ENCODE data around the gene POLD1. TPM values are rescaled to one million over a fixed set of nuclear protein-coding genes. Genes with fewer than 3 reads are reported as not detected.

POLD1 gene
- total RNA-seq, 1 donor from 2014 or later: 16.0 TPM

DNA sequence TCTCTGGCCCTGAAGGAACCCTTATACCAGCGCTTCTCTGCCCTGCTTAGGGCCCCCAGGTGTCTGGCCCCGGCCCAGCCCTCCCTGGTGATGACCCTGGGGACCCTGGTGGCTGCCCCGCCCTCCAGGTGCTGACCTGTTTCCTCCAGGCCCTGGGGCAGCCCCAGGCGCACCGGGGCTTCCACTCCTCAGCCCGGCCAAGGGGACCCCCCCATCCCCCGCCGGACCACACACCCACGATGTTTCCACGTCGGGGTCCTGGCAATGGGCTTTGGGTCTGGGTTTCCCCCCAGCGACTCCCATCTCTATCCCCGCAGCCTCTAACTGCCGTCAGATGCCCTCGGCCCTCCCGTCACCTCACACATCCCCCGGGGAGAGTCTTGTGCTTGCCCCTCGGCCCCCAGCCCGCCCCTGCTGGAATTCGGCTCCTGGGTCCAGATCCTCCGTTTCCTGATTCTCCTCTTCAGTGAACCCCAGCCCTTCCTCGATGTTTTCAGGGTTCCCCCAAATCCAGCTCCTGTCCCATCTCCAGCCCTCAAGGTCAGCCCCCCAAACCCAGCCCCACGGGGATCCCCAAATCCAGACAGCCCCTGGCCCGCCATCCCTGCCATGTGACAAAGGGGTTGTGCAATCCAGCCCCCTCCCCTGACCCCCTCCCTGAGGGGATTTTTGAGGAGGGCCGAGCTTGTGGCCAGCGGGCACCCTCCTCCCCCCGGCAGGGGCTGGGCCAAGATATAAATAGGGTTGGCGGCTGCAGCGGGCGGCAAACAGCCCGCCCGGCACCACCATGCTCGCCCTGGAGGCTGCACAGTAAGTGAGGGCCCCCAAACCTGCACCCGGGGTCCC, 34.3 kb downstream of the POLD1 start, which contains the start of gene SPIB:
TSS of gene SPIB (plus strand) at position 763 of the 846 bp plus-strand sequence. CDS start at position 788, 25 bp downstream.
- DNase-seq: peak; percentile 21

DNA sequence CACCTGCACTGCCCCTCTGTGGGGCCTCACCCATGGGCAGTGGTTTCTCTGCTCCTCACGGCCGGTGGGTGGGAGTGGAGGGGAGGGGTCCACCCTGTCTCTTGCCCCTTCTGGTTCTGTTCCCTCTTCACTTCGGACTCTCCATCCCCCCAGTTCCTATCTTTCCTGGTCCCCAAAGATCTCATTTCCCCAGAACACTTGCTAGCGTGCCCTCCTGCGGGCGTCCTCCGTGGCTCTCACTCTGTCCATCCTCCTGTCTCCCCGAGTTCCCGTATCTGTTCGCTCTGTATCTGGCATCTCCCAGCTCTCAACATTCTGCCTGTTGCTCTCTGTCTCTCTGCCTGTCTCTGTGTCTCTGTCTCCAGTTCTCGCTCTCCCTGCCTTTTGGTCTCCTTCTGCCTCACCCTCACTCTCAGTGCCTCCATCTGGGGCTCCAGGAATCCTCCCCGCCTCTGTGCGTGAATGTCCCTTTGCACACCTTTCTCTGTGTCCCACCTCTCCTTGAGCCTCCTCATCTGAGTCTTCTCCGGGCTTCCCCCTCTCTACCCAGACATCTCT, 35.0 kb downstream of the POLD1 start:
- no peak for DNase-seq

DNA sequence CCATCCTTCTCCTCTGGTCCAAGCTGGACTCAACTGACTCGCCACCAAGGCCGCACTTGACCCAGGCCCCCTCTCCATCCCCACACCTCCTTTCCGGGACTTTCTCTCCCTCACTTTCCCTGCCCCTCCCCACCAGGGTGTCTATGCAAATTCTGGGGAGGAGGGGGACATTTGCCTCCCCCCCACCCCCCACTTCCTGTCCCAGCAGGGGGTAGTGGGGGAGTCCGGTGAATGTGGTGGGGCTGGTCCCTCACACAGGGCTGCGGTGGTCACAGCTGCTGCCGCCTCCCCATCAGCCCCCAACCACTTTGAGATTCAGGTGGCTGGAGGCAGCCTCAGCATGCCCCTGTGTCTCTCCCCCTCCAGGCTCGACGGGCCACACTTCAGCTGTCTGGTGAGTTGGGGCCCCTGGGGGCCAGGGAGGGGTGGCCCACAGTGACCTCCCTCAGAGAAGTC, 35.5 kb downstream of the POLD1 start:
- no peak for DNase-seq

GRCh38 chr19:50420127-50420526, 36.0 kb downstream of the POLD1 start:
- no peak for DNase-seq

DNA sequence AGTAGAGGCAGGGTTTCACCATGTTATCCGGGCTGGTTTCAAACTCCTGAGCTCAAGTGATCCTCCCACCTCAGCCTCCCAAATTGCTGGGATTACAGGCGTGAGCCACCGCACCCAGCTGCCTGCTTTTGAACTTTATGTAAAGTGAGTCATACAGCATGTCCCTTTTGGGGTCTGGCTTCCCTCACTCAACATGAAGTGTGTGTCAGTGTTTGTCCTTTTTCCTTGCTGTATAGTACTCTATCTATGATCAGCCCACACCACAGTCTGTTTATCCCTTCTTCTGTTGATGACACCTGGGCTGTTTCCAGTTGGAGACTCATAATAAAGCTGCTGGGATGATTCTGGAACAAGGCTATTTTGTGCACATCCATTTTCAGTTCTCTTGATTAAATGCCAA, 36.7 kb downstream of the POLD1 start:
- no peak for DNase-seq

DNA sequence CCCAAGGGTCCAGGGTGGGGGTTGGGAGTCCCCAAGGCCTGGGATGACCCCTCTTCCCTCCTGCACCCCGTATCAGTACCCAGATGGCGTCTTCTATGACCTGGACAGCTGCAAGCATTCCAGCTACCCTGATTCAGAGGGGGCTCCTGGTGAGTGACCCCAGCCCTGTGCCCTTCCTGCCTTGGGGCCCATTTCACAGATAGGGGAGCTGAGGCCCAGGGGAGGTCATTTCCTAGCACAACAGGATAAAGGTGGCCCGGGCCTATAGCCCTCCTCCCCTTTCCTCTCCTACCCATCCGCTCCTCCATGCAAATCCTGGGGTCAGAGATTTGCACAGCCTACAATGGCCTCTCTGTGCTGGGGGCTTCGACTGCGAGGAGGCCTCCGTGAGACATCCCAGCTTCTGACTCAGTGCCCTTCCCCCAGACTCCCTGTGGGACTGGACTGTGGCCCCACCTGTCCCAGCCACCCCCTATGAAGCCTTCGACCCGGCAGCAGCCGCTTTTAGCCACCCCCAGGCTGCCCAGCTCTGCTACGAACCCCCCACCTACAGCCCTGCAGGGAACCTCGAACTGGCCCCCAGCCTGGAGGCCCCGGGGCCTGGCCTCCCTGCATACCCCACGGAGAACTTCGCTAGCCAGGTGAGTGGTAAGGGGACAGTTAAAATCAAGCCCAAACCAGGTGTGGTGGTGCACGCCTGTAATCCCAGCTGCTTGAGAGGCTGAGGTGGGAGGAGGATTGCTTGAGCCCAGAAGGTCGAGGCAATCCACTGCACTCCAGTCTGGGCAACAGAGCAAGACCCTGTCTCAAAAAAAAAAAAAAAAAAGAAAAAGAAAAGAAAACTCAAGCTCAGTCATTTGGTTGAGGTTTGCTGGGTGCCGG, 38.5 kb downstream of the POLD1 start:
- no peak for DNase-seq

DNA sequence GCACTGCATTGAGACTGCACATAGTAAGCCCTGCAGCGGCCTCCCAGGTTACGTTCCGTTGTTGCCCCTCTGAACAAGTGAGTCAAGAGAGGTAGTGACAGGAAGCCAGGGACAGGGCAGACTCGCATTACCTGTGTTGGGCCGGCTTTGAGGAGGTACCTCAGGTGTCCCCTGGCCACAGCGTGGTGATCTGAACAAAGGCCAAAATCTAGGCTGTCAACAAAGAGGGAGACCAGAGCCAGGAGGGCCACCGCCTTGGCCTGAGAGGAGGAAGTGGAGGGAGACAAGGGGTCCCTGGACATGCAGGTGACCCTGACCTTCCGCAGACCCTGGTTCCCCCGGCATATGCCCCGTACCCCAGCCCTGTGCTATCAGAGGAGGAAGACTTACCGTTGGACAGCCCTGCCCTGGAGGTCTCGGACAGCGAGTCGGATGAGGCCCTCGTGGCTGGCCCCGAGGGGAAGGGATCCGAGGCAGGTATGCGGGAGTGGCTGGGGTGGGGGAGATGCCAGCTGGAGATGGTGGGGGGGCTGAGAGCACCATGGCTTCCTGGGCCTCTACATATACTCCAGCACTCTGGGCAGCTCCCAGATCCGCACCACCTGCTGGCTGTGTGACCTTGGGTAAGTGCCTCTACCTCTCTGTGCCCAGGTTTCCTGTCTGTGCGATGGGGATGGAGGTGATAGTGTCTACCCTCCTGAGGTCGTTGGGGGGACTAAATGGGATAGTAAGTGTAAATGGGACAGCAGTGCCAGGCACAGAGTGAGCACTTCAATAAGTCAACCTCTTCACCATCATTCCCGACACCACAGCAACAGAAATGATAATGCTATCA, 39.3 kb downstream of the POLD1 start:
- no peak for DNase-seq

GRCh38 chr19:50425581-50425980, 41.4 kb downstream of the POLD1 start:
- DNase-seq: no peak

- DNase-seq: no peak
These were observed 43.3 kb downstream of the POLD1 start for GRCh38 chr19:50427318-50427925.

DNA sequence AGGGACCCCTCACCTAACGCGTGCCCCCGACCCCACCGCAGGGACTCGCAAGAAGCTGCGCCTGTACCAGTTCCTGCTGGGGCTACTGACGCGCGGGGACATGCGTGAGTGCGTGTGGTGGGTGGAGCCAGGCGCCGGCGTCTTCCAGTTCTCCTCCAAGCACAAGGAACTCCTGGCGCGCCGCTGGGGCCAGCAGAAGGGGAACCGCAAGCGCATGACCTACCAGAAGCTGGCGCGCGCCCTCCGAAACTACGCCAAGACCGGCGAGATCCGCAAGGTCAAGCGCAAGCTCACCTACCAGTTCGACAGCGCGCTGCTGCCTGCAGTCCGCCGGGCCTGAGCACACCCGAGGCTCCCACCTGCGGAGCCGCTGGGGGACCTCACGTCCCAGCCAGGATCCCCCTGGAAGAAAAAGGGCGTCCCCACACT, 43.9 kb downstream of the POLD1 start:
- peak; percentile 88 for DNase-seq

- no peak for DNase-seq
These were observed 44.8 kb downstream of the POLD1 start for GRCh38 chr19:50428772-50429463.

DNA sequence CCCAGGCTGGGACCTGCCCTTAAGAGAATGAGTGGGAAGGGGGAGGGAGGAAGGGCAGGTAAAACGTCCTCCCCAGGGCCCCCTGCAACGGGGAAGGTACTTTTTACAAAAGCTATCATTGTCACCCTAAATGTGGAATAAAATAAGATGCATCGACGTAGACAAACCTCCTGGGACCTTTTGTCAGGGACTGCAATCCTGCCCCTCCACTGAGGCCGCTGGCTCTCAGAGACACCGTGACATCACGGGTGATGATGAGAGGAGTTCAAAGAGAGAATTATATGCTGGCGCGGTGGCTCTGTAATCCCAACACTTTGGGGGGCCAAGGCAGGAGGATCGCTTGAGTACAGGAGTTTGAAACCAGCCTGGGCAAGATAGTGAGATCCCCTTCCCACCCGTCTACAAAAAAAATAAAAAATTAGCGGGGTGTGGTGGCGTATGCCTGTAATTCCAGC, 46.8 kb downstream of the POLD1 start:
- no peak for DNase-seq

- DNase-seq: peak; percentile 95
These were observed 47.4 kb downstream of the POLD1 start for GRCh38 chr19:50431343-50432220.

GRCh38 chr19:50432221-50433028, 48.3 kb downstream of the POLD1 start, which contains the start of gene MYBPC2:
Gene MYBPC2, plus strand, starts transcription at chr19:50432892. Its CDS starts 62 bp downstream, at chr19:50432954.
- peak; percentile 85 for DNase-seq

DNA sequence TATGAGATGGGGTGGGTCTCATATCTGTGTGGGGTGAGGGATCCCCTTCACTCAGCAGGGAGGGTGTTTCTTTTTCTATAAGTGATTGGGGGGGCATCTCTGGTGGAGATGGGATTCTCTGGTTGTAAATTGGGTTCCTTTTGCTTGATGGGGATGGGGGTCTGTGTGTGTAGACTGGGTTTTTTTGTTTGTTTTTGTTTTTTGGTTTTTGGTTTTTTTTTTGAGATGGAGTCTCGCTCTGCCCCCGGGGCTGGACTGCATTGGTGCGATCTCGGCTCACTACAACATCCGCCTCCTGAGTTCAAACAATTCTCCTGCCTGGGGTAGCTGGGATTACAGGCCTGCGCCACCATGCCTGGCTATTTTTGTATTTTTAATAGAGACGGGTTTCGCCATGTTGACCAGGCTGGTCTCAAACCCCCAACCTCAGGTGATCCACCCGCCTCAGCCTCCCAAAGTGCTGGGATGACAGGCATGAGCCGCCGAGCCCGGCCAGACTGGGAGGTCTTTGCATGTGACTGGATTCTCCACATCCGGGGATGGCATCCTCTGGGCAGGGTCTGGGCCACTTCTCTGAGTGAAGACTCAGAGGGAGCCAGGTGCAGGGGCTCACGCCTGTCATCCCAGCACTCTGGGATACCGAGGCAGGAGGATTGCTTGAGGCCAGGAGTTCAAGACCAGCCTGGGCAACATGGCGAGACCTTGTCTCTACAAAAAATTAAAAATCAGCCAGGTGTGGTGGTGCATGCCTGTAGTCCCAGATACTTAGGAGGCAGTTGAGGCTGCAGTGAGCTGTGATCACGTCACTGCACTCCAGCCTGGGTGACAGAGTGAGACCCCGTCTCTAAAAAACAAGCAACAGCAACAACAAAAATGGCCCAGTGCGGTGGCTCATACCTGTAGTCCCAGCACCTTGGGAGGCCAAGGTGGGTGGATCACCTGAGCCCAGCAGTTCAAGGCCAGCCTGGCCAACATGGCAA, 49.3 kb downstream of the POLD1 start:
- DNase-seq: no peak

- peak; percentile 54 for DNase-seq
These were observed 50.4 kb downstream of the POLD1 start for GRCh38 chr19:50434525-50434924.

DNA sequence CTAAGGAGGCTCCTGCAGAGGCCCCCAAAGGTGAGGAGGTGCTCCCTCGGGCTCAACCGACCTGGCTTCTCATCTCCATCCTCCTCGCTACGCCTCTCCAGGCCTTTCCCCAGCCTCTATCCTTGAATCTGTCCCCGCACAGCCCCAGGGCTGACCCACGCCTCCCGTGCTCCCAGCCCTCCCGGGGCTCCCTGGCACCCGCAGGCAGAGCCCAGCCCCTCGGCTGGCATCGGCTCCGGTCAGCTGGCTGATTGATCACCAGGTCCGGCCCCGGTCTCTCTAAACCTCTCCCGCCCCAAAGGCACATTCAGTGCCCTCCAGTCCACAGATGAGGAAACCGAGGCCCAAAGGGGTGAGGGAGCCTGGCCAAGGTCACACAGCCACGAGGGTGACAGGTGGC, 51.1 kb downstream of the POLD1 start:
- no peak for DNase-seq

Data from tongue (tissue), 2 donors.